ENCODE data around the gene NARF. TPM values are rescaled to one million over a fixed set of nuclear protein-coding genes. Genes with fewer than 3 reads are reported as not detected.

The NARF gene
- total RNA-seq, 3 donors from 2014 or later = 31.9 to 59.5 (median 44.9) TPM

DNA sequence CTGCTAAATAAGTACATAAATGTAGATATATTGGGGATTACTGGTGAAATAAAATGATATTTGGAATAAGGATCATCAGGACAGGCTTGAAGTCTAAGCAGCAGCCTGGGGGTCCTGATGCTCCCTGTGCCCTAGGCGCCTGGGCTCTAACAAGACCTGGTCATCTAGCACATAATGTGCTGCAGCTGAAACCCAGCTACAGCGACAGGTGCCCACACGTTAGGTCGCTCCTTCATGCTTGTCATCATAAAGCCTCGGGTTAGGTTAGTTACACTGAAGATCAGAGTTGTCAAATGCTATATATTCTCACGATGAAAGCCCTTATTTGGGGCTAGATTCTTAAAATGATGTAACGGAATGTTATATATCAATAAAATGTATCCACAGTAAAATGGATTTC lies 11.5 kb downstream of the NARF start:
- Histone ChIP-seq H3K4me3 (no peak overlapping the region), H3K9me3 (no peaks in the 10 kb centered on the region), H3K36me3 (peaks cover 1% of the 10 kb centered on the region), H3K27ac (no peak overlapping the region), H3K27me3 (no peaks in the 10 kb centered on the region), H3K4me1 (no peaks in the 10 kb centered on the region)
- no peak for DNase-seq (ENCODE audit: low spot score in 2 of 2)
- intact Hi-C loops (cut with DNase I; ENCODE audit: low total_unique reads) = no loop called here
- TF ChIP-seq, protein P1, sequence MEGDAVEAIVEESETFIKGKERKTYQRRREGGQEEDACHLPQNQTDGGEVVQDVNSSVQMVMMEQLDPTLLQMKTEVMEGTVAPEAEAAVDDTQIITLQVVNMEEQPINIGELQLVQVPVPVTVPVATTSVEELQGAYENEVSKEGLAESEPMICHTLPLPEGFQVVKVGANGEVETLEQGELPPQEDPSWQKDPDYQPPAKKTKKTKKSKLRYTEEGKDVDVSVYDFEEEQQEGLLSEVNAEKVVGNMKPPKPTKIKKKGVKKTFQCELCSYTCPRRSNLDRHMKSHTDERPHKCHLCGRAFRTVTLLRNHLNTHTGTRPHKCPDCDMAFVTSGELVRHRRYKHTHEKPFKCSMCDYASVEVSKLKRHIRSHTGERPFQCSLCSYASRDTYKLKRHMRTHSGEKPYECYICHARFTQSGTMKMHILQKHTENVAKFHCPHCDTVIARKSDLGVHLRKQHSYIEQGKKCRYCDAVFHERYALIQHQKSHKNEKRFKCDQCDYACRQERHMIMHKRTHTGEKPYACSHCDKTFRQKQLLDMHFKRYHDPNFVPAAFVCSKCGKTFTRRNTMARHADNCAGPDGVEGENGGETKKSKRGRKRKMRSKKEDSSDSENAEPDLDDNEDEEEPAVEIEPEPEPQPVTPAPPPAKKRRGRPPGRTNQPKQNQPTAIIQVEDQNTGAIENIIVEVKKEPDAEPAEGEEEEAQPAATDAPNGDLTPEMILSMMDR (IDR thresholded peaks at IDR 0.05) = no peak
- no peak for TF ChIP-seq POLR2A (IDR thresholded peaks at IDR 0.05)
- no peak for TF ChIP-seq POLR2AphosphoS5 (IDR thresholded peaks at IDR 0.05)

DNA sequence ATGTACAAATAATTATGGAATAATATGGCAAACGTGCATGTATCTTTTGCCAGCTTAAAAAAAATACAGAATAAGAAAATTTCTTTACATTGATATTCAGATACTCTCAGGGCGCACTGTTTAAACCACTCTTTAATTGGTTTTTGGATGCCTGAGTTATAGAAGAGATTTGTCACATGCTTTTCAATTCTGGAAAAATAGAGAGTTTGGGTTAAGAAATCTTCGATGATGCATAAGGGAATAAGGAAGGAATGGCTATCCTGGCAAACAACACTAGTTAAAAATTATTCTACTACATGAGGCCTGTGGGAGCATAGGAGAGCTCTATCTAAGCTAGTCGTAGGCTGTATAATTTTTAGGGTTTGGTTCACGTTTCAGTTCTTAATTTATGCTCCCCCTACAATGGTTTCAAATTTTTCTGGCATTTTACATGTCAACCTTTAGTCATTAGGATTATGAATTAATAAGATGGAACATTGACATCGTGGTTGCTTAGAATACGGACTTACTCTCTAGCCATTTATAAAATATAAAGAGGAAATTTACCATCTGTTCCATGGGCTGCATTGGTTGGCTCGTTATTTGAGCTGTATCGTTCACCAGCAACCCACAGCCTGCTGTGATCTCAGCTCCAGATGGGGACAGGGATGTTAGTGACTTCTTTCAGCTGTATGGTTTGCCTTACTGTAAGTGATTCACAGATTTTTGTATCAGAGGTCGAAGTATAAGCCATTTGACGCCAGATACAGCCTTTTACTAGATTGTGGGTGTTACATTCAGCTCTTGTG lies 15.9 kb downstream of the NARF start:
- intact Hi-C loops (cut with DNase I; ENCODE audit: low total_unique reads) = no loop called here
- Histone ChIP-seq H3K36me3 (no peaks in the 10 kb centered on the region), H3K27me3 (no peaks in the 10 kb centered on the region), H3K4me3 (no peak overlapping the region), H3K4me1 (no peaks in the 10 kb centered on the region), H3K9me3 (no peaks in the 10 kb centered on the region), H3K27ac (no peak overlapping the region)
- TF ChIP-seq, protein P1 (IDR thresholded peaks at IDR 0.05) = no peak
- TF ChIP-seq POLR2AphosphoS5 (IDR thresholded peaks at IDR 0.05) = no peak
- TF ChIP-seq POLR2A (IDR thresholded peaks at IDR 0.05) = no peak
- no peak for DNase-seq (ENCODE audit: low spot score in 2 of 2)

DNA sequence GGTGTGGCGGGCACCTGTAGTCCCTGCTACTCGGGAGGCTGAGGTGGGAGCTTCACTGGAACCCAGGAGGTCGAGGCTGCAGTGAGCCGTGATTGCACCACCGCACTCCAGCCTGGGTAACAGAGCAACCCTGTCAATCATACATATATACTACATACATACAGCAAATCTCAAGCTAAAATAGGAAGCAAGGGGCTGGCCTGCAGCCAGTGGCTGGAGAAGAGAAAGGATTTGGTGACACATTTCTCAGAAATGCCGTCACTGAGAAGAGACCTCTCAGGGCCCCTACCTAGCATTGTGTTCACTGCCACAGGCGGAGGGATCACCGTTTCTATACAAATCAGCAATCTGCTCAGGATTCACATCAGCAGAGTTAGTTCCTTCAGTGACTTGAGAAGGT lies 16.9 kb downstream of the NARF start:
- no peak overlapping the region for H3K27ac ChIP-seq
- no peak for TF ChIP-seq POLR2AphosphoS5 (IDR thresholded peaks at IDR 0.05)
- TF ChIP-seq, protein P1 (IDR thresholded peaks at IDR 0.05) = no peak
- no peak for TF ChIP-seq POLR2A (IDR thresholded peaks at IDR 0.05)
- intact Hi-C loops (cut with DNase I; ENCODE audit: low total_unique reads) = no loop called here
- DNase-seq (ENCODE audit: low spot score in 2 of 2) = no peak
- no peak overlapping the region for H3K4me3 ChIP-seq
- no peaks in the 10 kb centered on the region for H3K27me3 ChIP-seq
- no peaks in the 10 kb centered on the region for H3K4me1 ChIP-seq
- no peaks in the 10 kb centered on the region for H3K36me3 ChIP-seq
- H3K9me3 ChIP-seq = no peaks in the 10 kb centered on the region

DNA sequence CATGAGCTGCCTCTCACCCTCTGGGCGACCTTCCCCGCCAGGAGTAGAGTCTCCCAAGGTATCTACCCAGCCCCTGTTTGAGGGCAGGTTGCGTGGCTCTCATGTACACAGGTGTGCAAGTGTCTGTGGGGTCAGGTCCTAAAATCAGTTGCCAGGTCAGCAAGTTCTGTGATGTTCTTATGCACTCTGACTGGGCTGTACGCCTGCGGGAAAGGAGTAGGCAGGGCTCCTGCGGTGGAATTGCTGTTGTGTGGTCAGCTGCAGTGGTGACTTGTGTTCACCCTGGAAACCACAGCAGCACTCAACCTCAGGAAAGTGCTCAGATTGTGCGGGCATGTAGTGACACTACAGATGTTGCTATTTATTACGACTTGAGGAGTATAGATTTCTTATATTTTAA lies 19.4 kb downstream of the NARF start:
- H3K4me1 ChIP-seq = no peaks in the 10 kb centered on the region
- no peak overlapping the region for H3K27ac ChIP-seq
- TF ChIP-seq, protein P1 (IDR thresholded peaks at IDR 0.05) = no peak
- TF ChIP-seq POLR2A (IDR thresholded peaks at IDR 0.05) (no peak), POLR2AphosphoS5 (IDR thresholded peaks at IDR 0.05) (no peak)
- no peak overlapping the region for H3K4me3 ChIP-seq
- H3K27me3 ChIP-seq = no peaks in the 10 kb centered on the region
- intact Hi-C loops (cut with DNase I; ENCODE audit: low total_unique reads) = no loop called here
- no peaks in the 10 kb centered on the region for H3K9me3 ChIP-seq
- no peaks in the 10 kb centered on the region for H3K36me3 ChIP-seq
- no peak for DNase-seq (ENCODE audit: low spot score in 2 of 2)

DNA sequence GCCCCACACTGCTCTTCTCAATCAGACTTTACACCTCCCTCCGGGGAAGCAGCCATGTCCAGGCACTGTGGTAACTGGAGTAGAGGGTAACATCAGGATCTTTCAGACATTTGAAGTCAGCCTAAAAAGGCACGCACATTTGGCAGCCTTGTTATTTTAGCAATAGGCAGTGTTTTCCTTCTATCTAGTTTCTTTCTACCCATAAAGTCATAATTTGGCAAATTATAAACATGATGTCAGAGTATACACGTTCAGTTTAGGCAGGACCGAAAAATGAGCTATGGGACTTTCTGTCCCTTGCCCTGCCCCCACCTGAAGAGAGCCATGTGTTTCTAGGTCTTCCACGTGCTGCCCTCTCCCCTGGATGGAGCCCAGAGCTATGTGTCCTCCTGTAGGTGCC lies 21.1 kb downstream of the NARF start:
- no peaks in the 10 kb centered on the region for H3K36me3 ChIP-seq
- H3K4me3 ChIP-seq = no peak overlapping the region
- TF ChIP-seq POLR2AphosphoS5 (IDR thresholded peaks at IDR 0.05) (no peak), POLR2A (IDR thresholded peaks at IDR 0.05) (no peak)
- TF ChIP-seq, protein P1 (IDR thresholded peaks at IDR 0.05) = no peak
- no peaks in the 10 kb centered on the region for H3K27me3 ChIP-seq
- no peak overlapping the region for H3K27ac ChIP-seq
- no peaks in the 10 kb centered on the region for H3K9me3 ChIP-seq
- intact Hi-C loops (cut with DNase I; ENCODE audit: low total_unique reads) = loop anchor here (10.0 kb wide), 1 partner anchor 1845 kb away; no protein-coding TSS in a partner anchor
- no peak for DNase-seq (ENCODE audit: low spot score in 2 of 2)
- no peaks in the 10 kb centered on the region for H3K4me1 ChIP-seq

Measured in breast epithelium (tissue), 4 donors.